Right lobe of liver (tissue), 6 donors: ENCODE results near the gene ATP2B1. TPM values are rescaled to one million over a fixed set of nuclear protein-coding genes. Genes with fewer than 3 reads are reported as not detected.
A peak's percentile ranks its signal among the peaks of the same experiment; 100 is the strongest.

ENCODE experiments used
- ATAC-seq, 4 donors: fragments of 200-7000 bp; cut with Tn5 transposase; one replicate each; pipeline ENCODE4 v1.9.1; 2020; ENCODE audit warnings: mild to moderate bottlenecking in 4 of 4, moderate library complexity in 4 of 4
- DNase-seq, 3 donors: peaks; one replicate each; pipeline ENCODE4 v3.0.0-alpha.2; 2020
- H3K27ac ChIP-seq, 3 donors: fragments of 200-600 bp; one replicate each; pipeline ENCODE4 v1.8.0; 2022
- H3K27me3 ChIP-seq, 2 donors: fragments of 200-600 bp; one replicate each; pipeline ENCODE4 v1.8.0; 2022
- H3K36me3 ChIP-seq, 4 donors: fragments of 200-600 bp; sonication (generic) in 1 of 4; one replicate each; pipeline versions ENCODE4 v1.5.1 to v1.8.0; 2017 to 2022; ENCODE audit warnings: control low read depth in 1 of 4
- H3K4me1 ChIP-seq, 4 donors: fragments of 200-600 bp; sonication (generic) in 1 of 4; one replicate each; pipeline versions ENCODE4 v1.5.1 to v1.8.0; 2017 to 2022; ENCODE audit warnings: control low read depth in 1 of 4
- H3K4me3 ChIP-seq, 3 donors: fragments of 200-600 bp; one replicate each; pipeline ENCODE4 v1.8.0; 2022
- H3K9me3 ChIP-seq, 4 donors: fragments of 200-600 bp; sonication (generic) in 1 of 4; one replicate each; pipeline versions ENCODE4 v1.5.1 to v1.8.0; 2017 to 2022; ENCODE audit warnings: control low read depth in 1 of 4
- CTCF ChIP-seq, 4 donors: fragments of 200-600 bp in 3 of 4; fragments of 450-650 bp in 1 of 4; IDR thresholded peaks; one replicate each; pipeline versions ENCODE4 v1.5.1 to v1.8.0; 2016 to 2022; ENCODE audit warnings: antibody characterized with exemption in 4 of 4, mild to moderate bottlenecking in 2 of 4
- POLR2A ChIP-seq: fragments of 450-650 bp; IDR thresholded peaks from one replicate; pipeline ENCODE4 v1.6.1; 2017; ENCODE audit warnings: antibody characterized with exemption, mild to moderate bottlenecking
- WGBS: methylation state at CpG from one replicate; pipeline ENCODE4 v1.1.6; 2018; ENCODE audit warnings: low coverage, low lambda C conversion rate; ENCODE audit not compliant: insufficient coverage; ENCODE audit errors: missing lambda C conversion rate; 5-methylcytosine and 5-hydroxymethylcytosine counted together
- intact Hi-C, 2 donors: fragments of 100-400 bp; cut with DNase I; formaldehyde crosslinking; loops; one replicate each; pipeline versions ENCODE4 v1.11.2 to v1.14.1; 2022
- total RNA-seq, 6 experiments: library from RNA; depleted of rRNA in 2 of 6; stranded (reverse); fragments of >200 nt in 2 of 6; fragmentation: NEBNext Ultra II Directional in 3 of 6; extraction: Animal tissue kit (Norgen Biotek cat#: 25700) in 3 of 6; gene quantifications; one replicate each; pipeline versions ENCODE4 v1.1.0 to v1.2.4, GENCODE V29; 2016 to 2023
- donor health status: DM: no; HTN: yes; CAD: no.
- donor health status: DM: no; HTN: no; CAD: no.
- donor health status: DM: no; HTN: no; CAD: no.
- donor health status: DM: no; HTN: yes; CAD: no.
- donor health status: DM: no; HTN: yes; CAD: no.

Gene ATP2B1
- total RNA-seq, 6 experiments from 2014 or later = 10.4 to 23.9 (median 17.6) TPM

- Histone ChIP-seq H3K4me1 (no peaks in the 10 kb centered on the region), H3K4me3 (no peak overlapping the region), H3K27ac (no peak overlapping the region), H3K9me3 (no peaks in the 10 kb centered on the region), H3K36me3 (peaks cover 0 to 3% (median 0%) of the 10 kb centered on the region in 4 donors), H3K27me3 (no peaks in the 10 kb centered on the region)
- intact Hi-C loops = no loop called here
- no peak for ATAC-seq
- WGBS = 85% methylated on average over 4 of the region's 4 CpGs
- TF ChIP-seq CTCF (IDR thresholded peaks at IDR 0.05) (no peak), POLR2A (no peak)
- DNase-seq = no peak
Observed at GRCh38 chr12:89593233-89593632, 115.4 kb downstream of the ATP2B1 start.

- H3K36me3 ChIP-seq = peaks cover 0 to 3% (median 0%) of the 10 kb centered on the region in 4 donors
- ATAC-seq = peak; percentile 59 to 83 (median 62)
- TF ChIP-seq CTCF (IDR thresholded peaks at IDR 0.05) = no peak
- no peak for TF ChIP-seq POLR2A
- H3K27me3 ChIP-seq = no peaks in the 10 kb centered on the region
- intact Hi-C loops = no loop called here
- no peak overlapping the region for H3K27ac ChIP-seq
- H3K9me3 ChIP-seq = no peaks in the 10 kb centered on the region
- no peak overlapping the region for H3K4me3 ChIP-seq
- no peak for DNase-seq
- no peaks in the 10 kb centered on the region for H3K4me1 ChIP-seq
Observed at GRCh38 chr12:89589753-89590152, 118.9 kb downstream of the ATP2B1 start.

- no peaks in the 10 kb centered on the region for H3K4me1 ChIP-seq
- DNase-seq (no peak), ATAC-seq (no peak)
- H3K36me3 ChIP-seq = no peaks in the 10 kb centered on the region
- H3K27me3 ChIP-seq = no peaks in the 10 kb centered on the region
- H3K9me3 ChIP-seq = no peaks in the 10 kb centered on the region
- no peak overlapping the region for H3K27ac ChIP-seq
- no peak overlapping the region for H3K4me3 ChIP-seq
- intact Hi-C loops = no loop called here
- no peak for TF ChIP-seq POLR2A
- no peak for TF ChIP-seq CTCF (IDR thresholded peaks at IDR 0.05)
- 89% methylated on average over 2 of the region's 2 CpGs for WGBS
Observed at GRCh38 chr12:89578499-89578898, 130.1 kb downstream of the ATP2B1 start.

GRCh38 chr12:89576572-89577220, 131.9 kb downstream of the ATP2B1 start:
- intact Hi-C loops = no loop called here
- DNase-seq (no peak), ATAC-seq (no peak)
- H3K9me3 ChIP-seq = no peaks in the 10 kb centered on the region
- TF ChIP-seq CTCF (IDR thresholded peaks at IDR 0.05) (no peak), POLR2A (no peak)
- H3K4me1 ChIP-seq = no peaks in the 10 kb centered on the region
- no peak overlapping the region for H3K27ac ChIP-seq
- 90% methylated on average over 1 of the region's 1 CpG for WGBS
- H3K27me3 ChIP-seq = no peaks in the 10 kb centered on the region
- H3K4me3 ChIP-seq = no peak overlapping the region
- H3K36me3 ChIP-seq = no peaks in the 10 kb centered on the region

GRCh38 chr12:89575374-89575773, 133.3 kb downstream of the ATP2B1 start:
- Histone ChIP-seq H3K27ac (no peak overlapping the region), H3K9me3 (no peaks in the 10 kb centered on the region), H3K4me1 (no peaks in the 10 kb centered on the region), H3K4me3 (no peak overlapping the region), H3K36me3 (no peaks in the 10 kb centered on the region), H3K27me3 (no peaks in the 10 kb centered on the region)
- intact Hi-C loops = no loop called here
- ATAC-seq (no peak), DNase-seq (no peak)
- WGBS = 50% methylated on average over 1 of the region's 1 CpG
- TF ChIP-seq CTCF (IDR thresholded peaks at IDR 0.05) = no peak
